CD4-positive, alpha-beta memory T cell (primary cell): ENCODE data around the gene FRMD4A. TPM values are rescaled to one million over a fixed set of nuclear protein-coding genes. Genes with fewer than 3 reads are reported as not detected.

Experiments
- CTCF ChIA-PET: fragments of 350-600 bp; sonication (Branson Sonifier 250); formaldehyde crosslinking; loops from one replicate; lab custom pipeline; 2021; ENCODE audit warnings: inconsistent platforms; ENCODE audit not compliant: partially characterized antibody; lab: Charles Lee
- POLR2A ChIA-PET: fragments of 350-600 bp; sonication (Branson Sonifier 250); formaldehyde crosslinking; loops from one replicate; lab custom pipeline; 2021; ENCODE audit not compliant: partially characterized antibody; lab: Charles Lee
- DNase-seq, 5 donors: peaks; one replicate each; pipeline versions ENCODE4 v3.0.0 to v3.0.0-alpha.2; 2020 to 2022; ENCODE audit warnings: mixed read lengths in 1 of 5
- H3K27ac ChIP-seq: one replicate; pipeline ENCODE4 v1.7.0; 2013; ENCODE audit warnings: low read depth, low read length
- H3K27me3 ChIP-seq: 2 replicates; pipeline ENCODE4 v1.7.0; 2013; ENCODE audit warnings: mild to moderate bottlenecking, low read length, moderate library complexity; ENCODE audit not compliant: insufficient read depth
- H3K36me3 ChIP-seq: 2 replicates; pipeline ENCODE4 v1.7.0; 2013; ENCODE audit warnings: mild to moderate bottlenecking, low read length, moderate library complexity; ENCODE audit not compliant: insufficient read depth
- H3K4me1 ChIP-seq: 2 replicates; pipeline ENCODE4 v1.7.0; 2013; ENCODE audit warnings: mild to moderate bottlenecking, low read length, moderate library complexity; ENCODE audit not compliant: insufficient read depth
- H3K4me3 ChIP-seq, 2 donors: one replicate each; pipeline ENCODE4 v1.7.0; 2013; ENCODE audit warnings: low read length in 2 of 2, mild to moderate bottlenecking in 1 of 2
- H3K9me3 ChIP-seq, 2 donors: one replicate each; pipeline ENCODE4 v1.7.0; 2013; ENCODE audit warnings: low read length in 2 of 2, control low read depth in 1 of 2; ENCODE audit not compliant: control insufficient read depth in 1 of 2
- H3K27ac Mint-ChIP-seq, 7 donors: one replicate each; pipeline ENCODE4 v1.8.0; 2020 to 2021; ENCODE audit warnings: mixed read lengths in 7 of 7, mild to moderate bottlenecking in 6 of 7, inconsistent platforms in 3 of 7, moderate library complexity in 3 of 7
- H3K27me3 Mint-ChIP-seq, 2 donors: one replicate each; pipeline ENCODE4 v1.8.0; 2020 to 2021; ENCODE audit warnings: mixed read lengths in 2 of 2
- H3K36me3 Mint-ChIP-seq, 2 donors: one replicate each; pipeline ENCODE4 v1.8.0; 2020 to 2021; ENCODE audit warnings: mixed read lengths in 2 of 2, inconsistent platforms in 1 of 2, mild to moderate bottlenecking in 1 of 2
- H3K4me1 Mint-ChIP-seq, 4 donors: one replicate each; pipeline ENCODE4 v1.8.0; 2020 to 2021; ENCODE audit warnings: mixed read lengths in 4 of 4, mild to moderate bottlenecking in 1 of 4
- H3K4me3 Mint-ChIP-seq, 8 donors: one replicate each; pipeline ENCODE4 v1.8.0; 2020 to 2021; ENCODE audit warnings: mixed read lengths in 8 of 8, mild to moderate bottlenecking in 7 of 8, moderate library complexity in 6 of 8, inconsistent platforms in 3 of 8
- H3K9me3 Mint-ChIP-seq, 8 donors: one replicate each; pipeline ENCODE4 v1.8.0; 2020 to 2021; ENCODE audit warnings: mixed read lengths in 8 of 8, mild to moderate bottlenecking in 5 of 8, inconsistent platforms in 3 of 8, moderate library complexity in 1 of 8
- intact Hi-C: fragments of 100-400 bp; cut with micrococcal nuclease; formaldehyde crosslinking; loops from one replicate; pipeline ENCODE4 v1.15.1; 2023
- polyA plus RNA-seq, 2 donors: library from polyadenylated mRNA; unstranded; fragments of 300-500 nt; fragmentation: Illumina TruSeq; gene quantifications; one replicate each; pipeline ENCODE4 v1.2.3, GENCODE V29; 2021
- total RNA-seq, 2 experiments: library from RNA; stranded (reverse); gene quantifications; one replicate each; pipeline ENCODE4 v1.2.3, GENCODE V29; 2021

FRMD4A gene
- total and polyA plus RNA-seq, 4 experiments from 2014 or later = 0.89 to 2.4 (median 1.9) TPM; not detected in 1

DNA sequence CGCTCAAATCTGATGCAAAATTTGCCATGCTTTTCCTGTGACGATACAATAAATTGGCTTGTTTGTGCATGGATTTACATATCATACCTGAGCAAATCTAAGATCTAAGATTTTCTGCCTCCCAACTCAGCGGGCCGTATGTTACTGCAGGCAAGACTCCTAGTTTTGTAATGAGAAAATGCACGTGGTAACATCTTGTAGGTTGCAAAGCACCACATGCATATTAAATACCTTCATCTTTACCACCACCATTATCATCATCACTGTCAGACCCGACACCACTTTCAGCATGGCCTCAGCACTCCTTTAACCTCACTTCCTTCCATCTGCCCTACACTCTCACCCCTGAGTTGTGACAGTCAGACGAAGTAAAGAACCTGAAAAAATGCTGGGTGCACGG lies 202.2 kb downstream of the FRMD4A start:
- Mint-ChIP-seq H3K27me3 (peaks cover 6 to 10% of the 10 kb centered on the region in 2 donors), H3K27ac (no peak overlapping the region), H3K4me1 (no peaks in the 10 kb centered on the region), H3K36me3 (no peaks in the 10 kb centered on the region), H3K4me3 (no peak overlapping the region), H3K9me3 (no peaks in the 10 kb centered on the region)
- ChIA-PET POLR2A (no interaction called here), CTCF (no interaction called here)
- Histone ChIP-seq H3K9me3 (no peaks in the 10 kb centered on the region), H3K27me3 (no peaks in the 10 kb centered on the region), H3K27ac (no peak overlapping the region), H3K36me3 (no peaks in the 10 kb centered on the region), H3K4me1 (no peaks in the 10 kb centered on the region), H3K4me3 (no peak overlapping the region)
- intact Hi-C loops = no loop called here
- no peak for DNase-seq

DNA sequence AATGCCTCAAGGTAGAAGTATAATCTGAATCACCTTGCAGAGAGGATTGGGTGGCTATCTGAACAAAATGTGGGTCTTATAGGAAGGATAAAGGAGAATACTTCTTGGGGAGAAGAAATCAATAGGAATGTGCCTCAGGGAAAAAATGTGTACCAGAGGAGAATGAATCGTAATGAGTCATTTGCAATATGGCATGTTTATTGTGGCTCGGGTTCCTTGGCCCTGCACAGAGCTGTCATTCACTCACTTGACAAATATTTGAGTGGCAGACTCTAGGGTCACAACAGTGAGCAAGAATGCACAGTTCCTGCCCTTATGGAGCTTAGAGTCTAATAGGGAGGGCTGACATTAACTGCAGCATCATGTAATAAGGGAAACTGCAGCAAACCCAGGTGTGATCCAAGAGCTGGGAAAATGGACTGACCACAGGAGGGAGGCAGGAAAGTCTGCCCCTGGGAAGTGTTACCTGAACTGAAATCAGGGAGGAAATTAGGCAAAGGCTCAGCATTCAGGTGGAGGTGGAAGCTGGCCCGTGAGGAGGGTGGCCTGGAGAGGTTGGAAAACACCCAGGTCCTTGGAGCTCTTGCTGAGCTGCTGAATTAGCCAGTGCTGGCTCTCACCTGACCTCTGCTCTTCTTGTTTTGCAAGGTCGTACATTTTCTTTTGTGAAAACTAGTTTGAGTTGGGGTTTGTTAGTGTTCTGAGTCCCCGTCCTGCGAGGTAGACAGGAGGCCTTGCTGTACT lies 203.9 kb downstream of the FRMD4A start:
- Histone ChIP-seq H3K36me3 (no peaks in the 10 kb centered on the region), H3K4me1 (no peaks in the 10 kb centered on the region), H3K27me3 (no peaks in the 10 kb centered on the region), H3K27ac (no peak overlapping the region), H3K9me3 (no peaks in the 10 kb centered on the region), H3K4me3 (no peak overlapping the region)
- DNase-seq = no peak
- H3K9me3 Mint-ChIP-seq = no peaks in the 10 kb centered on the region
- no peaks in the 10 kb centered on the region for H3K36me3 Mint-ChIP-seq
- H3K27me3 Mint-ChIP-seq = peaks cover 6 to 7% of the 10 kb centered on the region in 2 donors
- intact Hi-C loops = no loop called here
- POLR2A ChIA-PET = no interaction called here
- H3K4me3 Mint-ChIP-seq = no peak overlapping the region
- no peak overlapping the region for H3K27ac Mint-ChIP-seq
- H3K4me1 Mint-ChIP-seq = no peaks in the 10 kb centered on the region
- CTCF ChIA-PET = no interaction called here

DNA sequence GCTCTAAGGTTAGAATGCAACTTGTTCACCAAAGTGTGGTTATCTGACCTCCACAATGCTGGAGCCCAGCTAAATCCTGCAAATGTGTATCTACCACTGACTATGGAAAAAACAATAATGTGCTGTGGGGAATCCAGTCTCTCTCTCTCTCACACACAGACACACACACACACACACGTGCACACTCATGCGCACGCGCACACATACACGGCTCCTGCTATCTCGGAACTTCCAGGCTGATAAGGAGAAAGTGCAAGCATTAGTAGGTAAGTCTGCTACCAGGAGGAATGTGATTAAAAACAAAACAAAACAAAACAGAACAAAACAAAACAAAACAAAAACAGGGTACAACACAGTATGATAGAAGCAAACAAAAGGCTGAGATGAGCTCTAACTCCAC lies 205.2 kb downstream of the FRMD4A start:
- Histone ChIP-seq H3K27ac (no peak overlapping the region), H3K36me3 (no peaks in the 10 kb centered on the region), H3K9me3 (no peaks in the 10 kb centered on the region), H3K4me3 (no peak overlapping the region), H3K4me1 (no peaks in the 10 kb centered on the region), H3K27me3 (no peaks in the 10 kb centered on the region)
- Mint-ChIP-seq H3K27me3 (peaks cover 6 to 7% of the 10 kb centered on the region in 2 donors), H3K4me3 (no peak overlapping the region), H3K27ac (no peak overlapping the region), H3K4me1 (no peaks in the 10 kb centered on the region), H3K36me3 (no peaks in the 10 kb centered on the region), H3K9me3 (no peaks in the 10 kb centered on the region)
- intact Hi-C loops = no loop called here
- CTCF ChIA-PET = no interaction called here
- DNase-seq = no peak
- POLR2A ChIA-PET = no interaction called here

DNA sequence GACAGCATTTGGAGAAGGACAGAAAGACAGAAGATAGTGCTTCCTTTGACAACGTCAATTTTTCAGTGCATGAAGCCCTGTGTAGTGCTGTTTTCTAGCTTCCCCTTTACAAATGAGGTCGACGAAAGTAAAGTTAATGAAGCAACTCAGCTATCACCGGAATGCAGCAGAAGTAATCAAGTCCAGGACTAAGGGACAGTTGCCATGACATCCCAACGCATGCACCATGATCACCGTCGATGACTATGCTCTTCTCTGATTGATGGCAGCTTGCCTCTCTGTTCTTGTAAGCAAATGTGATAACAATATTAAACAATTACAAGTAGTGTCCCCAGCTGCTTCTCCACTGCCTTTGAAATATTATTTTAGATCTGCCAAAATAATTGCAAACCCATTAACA lies 205.8 kb downstream of the FRMD4A start:
- H3K27ac ChIP-seq = no peak overlapping the region
- CTCF ChIA-PET = no interaction called here
- no peak for DNase-seq
- no peaks in the 10 kb centered on the region for H3K36me3 ChIP-seq
- H3K27me3 Mint-ChIP-seq = peaks cover 6 to 7% of the 10 kb centered on the region in 2 donors
- H3K9me3 Mint-ChIP-seq = no peaks in the 10 kb centered on the region
- no peak overlapping the region for H3K4me3 ChIP-seq
- no peaks in the 10 kb centered on the region for H3K4me1 ChIP-seq
- H3K4me1 Mint-ChIP-seq = no peaks in the 10 kb centered on the region
- H3K9me3 ChIP-seq = no peaks in the 10 kb centered on the region
- H3K27me3 ChIP-seq = no peaks in the 10 kb centered on the region
- H3K36me3 Mint-ChIP-seq = no peaks in the 10 kb centered on the region
- intact Hi-C loops = no loop called here
- H3K4me3 Mint-ChIP-seq = no peak overlapping the region
- POLR2A ChIA-PET = no interaction called here
- no peak overlapping the region for H3K27ac Mint-ChIP-seq

DNA sequence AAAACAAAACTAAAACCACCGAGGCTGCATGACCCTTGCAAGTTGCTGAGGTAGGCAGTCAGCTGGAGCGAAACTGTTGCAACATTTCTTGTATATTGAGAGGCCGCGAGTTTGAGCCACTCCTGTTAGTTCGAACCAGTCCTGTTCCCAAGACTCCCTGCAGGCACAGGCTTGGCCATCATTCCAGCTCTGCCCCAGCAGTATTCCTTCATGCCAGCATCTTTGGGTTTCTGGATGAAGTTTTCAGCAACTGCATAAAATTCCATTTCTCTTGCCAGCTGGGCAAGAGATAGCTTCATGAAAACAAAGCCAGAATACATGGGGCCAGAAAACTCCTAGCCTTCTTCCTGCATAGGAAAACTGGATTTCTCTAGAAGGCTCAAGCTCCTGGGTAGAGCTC lies 207.6 kb downstream of the FRMD4A start:
- ChIA-PET POLR2A (no interaction called here), CTCF (no interaction called here)
- Histone ChIP-seq H3K27ac (no peak overlapping the region), H3K9me3 (no peaks in the 10 kb centered on the region), H3K36me3 (no peaks in the 10 kb centered on the region), H3K27me3 (no peaks in the 10 kb centered on the region), H3K4me3 (no peak overlapping the region), H3K4me1 (no peaks in the 10 kb centered on the region)
- no peak for DNase-seq
- no peaks in the 10 kb centered on the region for H3K4me1 Mint-ChIP-seq
- H3K36me3 Mint-ChIP-seq = no peaks in the 10 kb centered on the region
- no peaks in the 10 kb centered on the region for H3K9me3 Mint-ChIP-seq
- no peak overlapping the region for H3K4me3 Mint-ChIP-seq
- intact Hi-C loops = no loop called here
- no peak overlapping the region for H3K27ac Mint-ChIP-seq
- peaks cover 4 to 5% of the 10 kb centered on the region in 2 donors for H3K27me3 Mint-ChIP-seq

DNA sequence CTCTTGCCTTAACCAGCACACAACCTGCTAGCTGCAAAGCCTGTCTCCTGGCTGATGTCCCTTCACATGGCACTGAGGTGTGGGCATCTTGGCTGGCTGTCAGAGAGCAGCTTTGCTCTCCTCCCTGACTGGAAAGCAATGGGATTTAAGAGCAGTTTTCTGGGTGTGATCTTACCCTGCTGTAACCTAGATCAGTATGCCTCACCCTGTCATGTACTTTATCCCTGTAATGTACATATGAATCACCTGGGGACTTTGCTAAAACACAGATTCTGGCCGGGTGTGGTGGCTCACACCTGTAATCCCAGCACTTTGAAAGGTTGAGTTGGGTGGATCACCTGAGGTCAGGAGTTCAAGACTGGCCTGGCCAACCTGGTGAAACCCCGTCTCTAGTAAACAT lies 209.9 kb downstream of the FRMD4A start:
- Histone ChIP-seq H3K4me3 (no peak overlapping the region), H3K4me1 (no peaks in the 10 kb centered on the region), H3K27ac (no peak overlapping the region), H3K27me3 (no peaks in the 10 kb centered on the region), H3K9me3 (no peaks in the 10 kb centered on the region), H3K36me3 (no peaks in the 10 kb centered on the region)
- H3K9me3 Mint-ChIP-seq = no peaks in the 10 kb centered on the region
- H3K4me1 Mint-ChIP-seq = no peaks in the 10 kb centered on the region
- no peak overlapping the region for H3K27ac Mint-ChIP-seq
- no peaks in the 10 kb centered on the region for H3K36me3 Mint-ChIP-seq
- ChIA-PET CTCF (no interaction called here), POLR2A (no interaction called here)
- peaks cover 3% of the 10 kb centered on the region in 2 donors for H3K27me3 Mint-ChIP-seq
- no peak overlapping the region for H3K4me3 Mint-ChIP-seq
- no peak for DNase-seq
- intact Hi-C loops = no loop called here

DNA sequence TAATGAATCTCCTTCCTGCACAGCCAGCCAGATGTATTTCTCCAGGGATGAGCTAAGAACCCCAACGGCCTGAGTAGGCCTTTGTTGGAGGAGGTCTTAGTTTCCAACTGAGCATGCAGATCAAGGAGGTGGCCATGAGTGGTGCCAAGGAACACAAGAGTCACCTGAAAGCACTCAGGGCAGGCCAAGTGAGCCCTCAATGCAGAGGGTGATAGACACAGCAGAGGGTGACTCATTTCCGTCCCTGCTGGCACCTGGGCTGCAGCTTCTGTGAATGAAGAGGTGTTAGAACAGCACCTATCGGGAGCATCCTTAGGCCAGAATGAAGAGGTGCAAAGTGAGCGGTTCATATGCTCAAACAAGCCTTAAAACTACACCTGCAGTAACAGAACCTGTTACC lies 211.8 kb downstream of the FRMD4A start:
- no peak overlapping the region for H3K27ac Mint-ChIP-seq
- H3K27me3 Mint-ChIP-seq = peaks cover 0 to 1% of the 10 kb centered on the region in 2 donors
- no peaks in the 10 kb centered on the region for H3K9me3 ChIP-seq
- H3K4me3 ChIP-seq = no peak overlapping the region
- ChIA-PET POLR2A (no interaction called here), CTCF (no interaction called here)
- H3K4me3 Mint-ChIP-seq = no peak overlapping the region
- DNase-seq = no peak
- H3K4me1 ChIP-seq = no peaks in the 10 kb centered on the region
- H3K36me3 Mint-ChIP-seq = no peaks in the 10 kb centered on the region
- no peaks in the 10 kb centered on the region for H3K9me3 Mint-ChIP-seq
- intact Hi-C loops = no loop called here
- no peak overlapping the region for H3K27ac ChIP-seq
- no peaks in the 10 kb centered on the region for H3K36me3 ChIP-seq
- H3K27me3 ChIP-seq = no peaks in the 10 kb centered on the region
- no peaks in the 10 kb centered on the region for H3K4me1 Mint-ChIP-seq
